Gastrocnemius medialis (tissue), 4 donors: ENCODE measurements around the gene MMEL1. TPM values are rescaled to one million over a fixed set of nuclear protein-coding genes. Genes with fewer than 3 reads are reported as not detected.

Experiments used
- ATAC-seq, 2 donors: fragments of 150-250 bp; one replicate each; pipeline ENCODE4 v1.9.1; 2016
- DNase-seq, 2 donors: peaks; one replicate each; pipeline ENCODE4 v3.0.0-alpha.2; 2019
- H3K27ac ChIP-seq, 4 donors: fragments of 200-600 bp; sonication (generic); 1 replicate in 1 of 4; 2 replicates in 3 of 4; pipeline ENCODE4 v1.5.1; 2016 to 2018; ENCODE audit warnings: mild to moderate bottlenecking in 2 of 4, moderate library complexity in 1 of 4
- H3K27me3 ChIP-seq, 3 donors: fragments of 200-600 bp; sonication (generic) in 2 of 3; 1 replicate in 1 of 3; 2 replicates in 2 of 3; pipeline versions ENCODE4 v1.5.1 to v1.6.0; 2016 to 2019; ENCODE audit warnings: mild to moderate bottlenecking in 1 of 3, moderate library complexity in 1 of 3
- H3K36me3 ChIP-seq, 2 donors: fragments of 200-600 bp; sonication (generic) in 1 of 2; one replicate each; pipeline ENCODE4 v1.5.1; 2017 to 2018
- H3K4me1 ChIP-seq, 2 donors: fragments of 200-600 bp; sonication (generic) in 1 of 2; one replicate each; pipeline ENCODE4 v1.5.1; 2016 to 2017; ENCODE audit warnings: mild to moderate bottlenecking in 2 of 2
- H3K4me3 ChIP-seq, 4 donors: fragments of 200-600 bp; sonication (generic) in 3 of 4; 1 replicate in 1 of 4; 2 replicates in 3 of 4; pipeline ENCODE4 v1.5.1; 2016 to 2019; ENCODE audit warnings: mild to moderate bottlenecking in 2 of 4
- H3K9me3 ChIP-seq, 3 donors: fragments of 200-600 bp; sonication (generic) in 2 of 3; 1 replicate in 1 of 3; 2 replicates in 2 of 3; pipeline ENCODE4 v1.5.1; 2016 to 2019
- POLR2A ChIP-seq, 2 donors: fragments of 450-650 bp; IDR thresholded peaks; one replicate each; pipeline ENCODE4 v1.6.1; 2017; ENCODE audit warnings: antibody characterized with exemption in 2 of 2, mild to moderate bottlenecking in 2 of 2, moderate library complexity in 2 of 2
- in situ Hi-C, 4 donors: fragments of 200-750 bp; cut with MboI; loops; one replicate each; pipeline versions ENCODE4 v1.15.0 to v1.8.0; 2017; ENCODE audit warnings: low sequenced_read_pairs in 4 of 4
- intact Hi-C: fragments of 100-400 bp; cut with DNase I; formaldehyde crosslinking; loops from one replicate; pipeline ENCODE4 v1.15.1; 2023; ENCODE audit warnings: low total_unique reads
- total RNA-seq, 4 donors: library from RNA; depleted of rRNA; stranded (reverse); fragments of >200 nt; gene quantifications; one replicate each; pipeline versions ENCODE4 v1.1.0 to v1.2.3, GENCODE V29; 2016
- TF ChIP-seq, protein P1 (sequence below), 5 experiments: fragments of 450-650 bp in 3 of 5; fragments of 200-600 bp in 2 of 5; sonication (generic) in 2 of 5; IDR thresholded peaks in 4 of 5; conservative IDR thresholded peaks in 1 of 5; 1 replicate in 4 of 5; 2 replicates in 1 of 5; pipeline ENCODE4 v1.5.1; 2016 to 2019; ENCODE audit warnings: antibody characterized with exemption in 5 of 5, mild to moderate bottlenecking in 3 of 5, moderate library complexity in 3 of 5

Gene MMEL1
- total RNA-seq, 4 donors from 2014 or later = not detected

DNA sequence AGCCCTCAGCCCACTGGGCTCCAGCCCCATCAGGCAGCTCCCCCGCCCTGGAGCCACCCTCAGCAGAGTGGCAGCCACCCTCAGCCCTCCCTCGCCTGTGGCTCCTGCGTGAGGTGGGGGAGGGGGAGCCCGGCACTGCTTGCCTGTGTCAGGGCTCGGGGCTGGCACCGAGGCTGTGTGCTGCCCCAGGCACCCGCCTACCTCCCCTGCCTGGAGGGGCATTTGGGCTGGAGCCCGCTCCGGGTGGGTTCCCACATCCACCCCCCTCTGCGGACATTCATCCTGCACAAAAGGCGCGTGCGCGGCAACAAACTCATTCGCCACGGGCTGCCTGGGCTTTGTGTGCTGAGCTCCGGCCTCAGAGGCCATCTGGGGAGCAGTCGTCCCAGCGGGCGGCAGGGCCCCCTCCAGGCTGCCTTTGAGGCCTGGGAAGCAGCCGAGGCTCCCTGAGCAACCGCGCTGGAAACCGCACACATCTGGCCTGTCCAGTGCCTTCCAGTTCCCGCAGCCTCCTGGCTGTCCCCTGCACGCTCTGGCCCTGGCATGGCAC lies 89.2 kb downstream of the MMEL1 start:
- intact Hi-C loops = loop anchor here (10.0 kb wide), 1 partner anchor 79 kb away; no protein-coding TSS in a partner anchor
- Histone ChIP-seq H3K9me3 (no peaks in the 10 kb centered on the region), H3K27me3 (peaks cover 22 to 41% (median 38%) of the 10 kb centered on the region in 3 donors), H3K27ac (no peak overlapping the region), H3K4me3 (no peak overlapping the region), H3K4me1 (peaks cover 8 to 29% of the 10 kb centered on the region in 2 donors), H3K36me3 (no peaks in the 10 kb centered on the region)
- ATAC-seq = no peak
- no peak for DNase-seq
- TF ChIP-seq POLR2A (IDR thresholded peaks at IDR 0.05) = no peak
- TF ChIP-seq, protein P1, sequence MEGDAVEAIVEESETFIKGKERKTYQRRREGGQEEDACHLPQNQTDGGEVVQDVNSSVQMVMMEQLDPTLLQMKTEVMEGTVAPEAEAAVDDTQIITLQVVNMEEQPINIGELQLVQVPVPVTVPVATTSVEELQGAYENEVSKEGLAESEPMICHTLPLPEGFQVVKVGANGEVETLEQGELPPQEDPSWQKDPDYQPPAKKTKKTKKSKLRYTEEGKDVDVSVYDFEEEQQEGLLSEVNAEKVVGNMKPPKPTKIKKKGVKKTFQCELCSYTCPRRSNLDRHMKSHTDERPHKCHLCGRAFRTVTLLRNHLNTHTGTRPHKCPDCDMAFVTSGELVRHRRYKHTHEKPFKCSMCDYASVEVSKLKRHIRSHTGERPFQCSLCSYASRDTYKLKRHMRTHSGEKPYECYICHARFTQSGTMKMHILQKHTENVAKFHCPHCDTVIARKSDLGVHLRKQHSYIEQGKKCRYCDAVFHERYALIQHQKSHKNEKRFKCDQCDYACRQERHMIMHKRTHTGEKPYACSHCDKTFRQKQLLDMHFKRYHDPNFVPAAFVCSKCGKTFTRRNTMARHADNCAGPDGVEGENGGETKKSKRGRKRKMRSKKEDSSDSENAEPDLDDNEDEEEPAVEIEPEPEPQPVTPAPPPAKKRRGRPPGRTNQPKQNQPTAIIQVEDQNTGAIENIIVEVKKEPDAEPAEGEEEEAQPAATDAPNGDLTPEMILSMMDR (IDR thresholded peaks at IDR 0.05 in 4 of 5, conservative IDR thresholded peaks at IDR 0.05 in 1 of 5) = no peak
- in situ Hi-C loops = loop anchor here (10.0 to 25.0 kb wide), 2 partner anchors 129 to 331 kb away; partner anchors contain the start of gene PEX10 (in 4 of the 4)

DNA sequence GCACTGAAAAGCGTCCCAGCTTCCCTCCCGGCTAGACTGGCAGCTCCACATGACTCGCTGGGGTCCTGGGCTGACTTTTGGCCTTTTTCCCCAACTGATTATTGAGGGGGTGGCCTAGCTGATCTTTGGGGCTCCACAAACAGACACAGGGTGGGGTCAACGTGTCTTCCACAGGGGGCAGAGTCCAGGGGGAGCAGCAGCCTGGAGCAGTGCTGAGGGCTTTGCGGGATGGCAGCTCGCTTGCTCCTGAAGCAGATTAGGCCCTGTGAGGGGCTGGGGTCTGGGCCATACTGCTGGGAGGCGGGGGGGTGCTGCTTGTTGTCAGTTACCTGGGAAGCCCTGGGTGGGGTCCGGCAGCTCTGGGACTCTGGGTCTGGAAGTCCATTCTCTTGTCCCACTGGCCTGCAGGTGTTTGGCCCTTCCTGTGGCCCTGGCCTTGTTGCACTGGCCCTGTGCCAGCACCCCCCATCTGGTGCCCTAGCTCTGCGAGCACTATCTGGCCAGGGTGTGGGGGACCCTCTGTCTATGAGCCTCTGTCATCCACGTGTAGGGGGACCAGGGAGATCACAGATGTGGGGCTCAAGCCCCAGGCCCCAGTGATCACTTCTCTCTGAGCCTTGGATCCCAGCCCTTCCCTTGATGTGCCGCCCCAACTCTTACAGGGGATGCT lies 90.4 kb downstream of the MMEL1 start:
- no peaks in the 10 kb centered on the region for H3K36me3 ChIP-seq
- in situ Hi-C loops (loop anchor here (10.0 to 25.0 kb wide), 2 partner anchors 128 to 330 kb away; partner anchors contain the start of gene PEX10 (in 4 of the 4)), intact Hi-C loops (loop anchor here (10.0 kb wide), 1 partner anchor 78 kb away; no protein-coding TSS in a partner anchor)
- H3K27ac ChIP-seq = no peak overlapping the region
- H3K4me3 ChIP-seq = no peak overlapping the region
- DNase-seq (no peak), ATAC-seq (no peak)
- peaks cover 3 to 20% of the 10 kb centered on the region in 2 donors for H3K4me1 ChIP-seq
- no peaks in the 10 kb centered on the region for H3K9me3 ChIP-seq
- peaks cover 22 to 41% (median 41%) of the 10 kb centered on the region in 3 donors for H3K27me3 ChIP-seq
- no peak for TF ChIP-seq POLR2A (IDR thresholded peaks at IDR 0.05)
- TF ChIP-seq, protein P1 (IDR thresholded peaks at IDR 0.05 in 4 of 5, conservative IDR thresholded peaks at IDR 0.05 in 1 of 5) = no peak

DNA sequence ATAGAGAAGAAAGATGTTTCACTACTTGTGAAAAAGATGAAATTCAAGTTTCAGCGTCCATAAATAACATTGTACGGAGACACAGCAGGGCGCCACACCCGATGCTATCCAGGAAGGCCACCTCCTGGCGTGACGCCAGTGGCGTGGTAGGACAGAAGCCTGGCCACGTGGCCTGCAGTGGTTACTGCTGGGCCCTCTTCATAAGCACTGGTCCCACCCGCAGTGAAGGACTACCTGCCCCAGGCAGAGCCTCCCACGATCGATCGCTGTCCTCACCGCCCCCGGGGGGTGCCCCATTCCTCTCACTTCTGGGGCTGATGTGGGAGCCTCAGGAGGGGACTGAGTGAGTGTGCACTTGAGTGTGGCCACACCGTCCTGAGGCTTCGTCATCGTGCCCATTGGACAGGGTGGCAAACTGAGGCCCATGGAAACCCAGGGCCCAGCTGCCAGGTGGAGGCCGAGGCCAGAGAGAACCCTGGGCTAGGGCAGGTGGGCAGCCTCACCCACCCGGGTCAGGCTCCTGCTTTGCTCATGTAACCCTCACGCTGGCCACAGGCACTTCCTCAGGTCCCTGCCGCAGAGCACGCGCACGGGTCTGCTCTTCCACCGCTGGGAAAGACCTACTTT lies 91.1 kb downstream of the MMEL1 start:
- no peak for DNase-seq
- Histone ChIP-seq H3K9me3 (no peaks in the 10 kb centered on the region), H3K27me3 (peaks cover 15 to 35% (median 34%) of the 10 kb centered on the region in 3 donors), H3K36me3 (no peaks in the 10 kb centered on the region), H3K4me3 (no peak overlapping the region), H3K4me1 (peaks cover 3 to 13% of the 10 kb centered on the region in 2 donors), H3K27ac (no peak overlapping the region)
- intact Hi-C loops (loop anchor here (10.0 kb wide), 1 partner anchor 77 kb away; no protein-coding TSS in a partner anchor), in situ Hi-C loops (loop anchor here (10.0 to 25.0 kb wide), 2 partner anchors 127 to 329 kb away; partner anchors contain the start of gene PEX10 (in 4 of the 4))
- TF ChIP-seq, protein P1 (IDR thresholded peaks at IDR 0.05 in 4 of 5, conservative IDR thresholded peaks at IDR 0.05 in 1 of 5) = no peak
- TF ChIP-seq POLR2A (IDR thresholded peaks at IDR 0.05) = no peak
- ATAC-seq = no peak

DNA sequence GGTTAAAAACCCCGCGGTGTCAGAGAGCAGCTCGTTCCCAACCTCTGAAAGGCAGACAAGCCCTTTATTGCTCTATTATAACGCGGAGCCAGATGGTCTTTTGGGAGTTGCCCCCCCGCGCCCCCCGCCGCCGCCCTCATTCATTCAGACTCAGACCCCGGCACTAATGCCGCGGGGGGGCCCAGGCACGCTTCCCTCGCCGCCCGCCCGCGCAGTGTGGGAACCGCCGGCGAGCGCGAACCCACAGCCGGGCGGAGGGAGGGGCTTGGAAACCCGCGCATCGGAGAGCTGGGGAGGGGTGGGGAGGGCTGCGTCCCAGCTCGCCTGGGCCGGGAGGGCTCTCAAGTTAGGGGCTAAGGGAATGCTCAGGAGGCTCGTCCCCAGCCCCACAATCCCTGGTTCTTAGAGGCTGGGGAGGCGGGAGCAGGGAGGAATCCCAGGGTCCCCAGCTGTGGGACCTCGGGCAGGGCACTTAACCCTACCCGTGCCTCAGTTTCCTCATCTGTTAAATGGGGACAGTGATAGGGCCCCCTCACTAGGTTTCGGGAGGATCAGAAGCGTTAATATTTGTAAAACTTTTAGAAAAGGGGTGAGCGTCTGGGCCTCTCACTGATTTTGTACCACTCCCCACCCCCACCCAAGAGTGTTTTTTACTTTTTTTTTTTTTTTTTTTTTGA lies 91.9 kb downstream of the MMEL1 start:
- no peaks in the 10 kb centered on the region for H3K9me3 ChIP-seq
- H3K36me3 ChIP-seq = no peaks in the 10 kb centered on the region
- peaks cover 3 to 7% of the 10 kb centered on the region in 2 donors for H3K4me1 ChIP-seq
- TF ChIP-seq, protein P1 (IDR thresholded peaks at IDR 0.05 in 4 of 5, conservative IDR thresholded peaks at IDR 0.05 in 1 of 5) = no peak
- TF ChIP-seq POLR2A (IDR thresholded peaks at IDR 0.05) = no peak
- in situ Hi-C loops (loop anchor here (10.0 to 25.0 kb wide), 2 partner anchors 126 to 329 kb away; partner anchors contain the start of gene PEX10 (in 4 of the 4)), intact Hi-C loops (loop anchor here (10.0 kb wide), 1 partner anchor 76 kb away; no protein-coding TSS in a partner anchor)
- H3K4me3 ChIP-seq = no peak overlapping the region
- no peak overlapping the region for H3K27ac ChIP-seq
- H3K27me3 ChIP-seq = peaks cover 12 to 29% (median 28%) of the 10 kb centered on the region in 3 donors
- DNase-seq (no peak), ATAC-seq (no peak)
